A673 (cell line): ENCODE data around the gene LRRC2. TPM values are rescaled to one million over a fixed set of nuclear protein-coding genes. Genes with fewer than 3 reads are reported as not detected.

Experiments used
- BruUV-seq: library from RNA; stranded (reverse); fragments of 400-500 nt; replicated peaks from 2 replicates; lab custom pipeline; 2021; lab: Mats Ljungman, UMichigan
- CTCF ChIA-PET: fragments of 300-600 bp; sonication (Branson Sonifier 250); formaldehyde crosslinking; loops from one replicate; lab custom pipeline; 2022; ENCODE audit warnings: antibody characterized with exemption; lab: Charles Lee
- POLR2A ChIA-PET: fragments of 300-600 bp; sonication (Branson Sonifier 250); formaldehyde crosslinking; loops from one replicate; lab custom pipeline; 2022; ENCODE audit warnings: antibody characterized with exemption; ENCODE audit not compliant: low non-redundant PET; lab: Charles Lee
- DNase-seq: peaks from one replicate; pipeline ENCODE4 v3.0.0-alpha.2; 2015; ENCODE audit warnings: low spot score
- H3K27ac ChIP-seq: fragments of 200-600 bp; sonication (generic); 2 replicates; pipeline ENCODE4 v1.5.1; 2016; ENCODE audit warnings: mixed run types, low read depth, mild to moderate bottlenecking, mixed read lengths, antibody characterized with exemption, low read length; ENCODE audit not compliant: poor library complexity, severe bottlenecking
- H3K27me3 ChIP-seq: fragments of 200-600 bp; sonication (generic); replicated peaks from 2 replicates; pipeline ENCODE4 v1.6.1; 2017; ENCODE audit warnings: mixed run types, low read depth, mild to moderate bottlenecking, mixed read lengths, antibody characterized with exemption, low read length; ENCODE audit not compliant: insufficient read depth, poor library complexity
- H3K36me3 ChIP-seq: fragments of 200-600 bp; sonication (generic); 2 replicates; pipeline ENCODE4 v1.6.1; 2016; ENCODE audit warnings: mixed run types, mild to moderate bottlenecking, mixed read lengths, antibody characterized with exemption, low read length; ENCODE audit not compliant: insufficient read depth, poor library complexity, severe bottlenecking
- H3K4me1 ChIP-seq: fragments of 200-600 bp; sonication (generic); 2 replicates; pipeline ENCODE4 v1.6.1; 2017; ENCODE audit warnings: mixed run types, mild to moderate bottlenecking, mixed read lengths, antibody characterized with exemption, low read length; ENCODE audit not compliant: insufficient read depth, poor library complexity, severe bottlenecking
- H3K4me3 ChIP-seq: fragments of 200-600 bp; sonication (generic); 2 replicates; pipeline ENCODE4 v1.5.1; 2016; ENCODE audit warnings: low read depth, mixed run types, mild to moderate bottlenecking, mixed read lengths, low read length; ENCODE audit not compliant: poor library complexity, severe bottlenecking
- H3K9me3 ChIP-seq: fragments of 200-600 bp; sonication (generic); 2 replicates; pipeline ENCODE4 v1.6.1; 2016; ENCODE audit warnings: mixed run types, low read depth, mild to moderate bottlenecking, mixed read lengths, antibody characterized with exemption, low read length; ENCODE audit not compliant: poor library complexity, severe bottlenecking
- EZH2 ChIP-seq: fragments of 200-600 bp; sonication (generic); IDR thresholded peaks from 2 replicates; pipeline ENCODE4 v1.6.1; 2017; ENCODE audit warnings: borderline replicate concordance, low read depth, mild to moderate bottlenecking, mixed read lengths, antibody characterized with exemption, low read length; ENCODE audit not compliant: poor library complexity, severe bottlenecking
- intact Hi-C: fragments of 100-400 bp; cut with micrococcal nuclease; formaldehyde crosslinking; loops from one replicate; pipeline ENCODE4 v1.10.0; 2022; ENCODE audit not compliant: unreplicated experiment
- total RNA-seq: library from RNA; stranded (reverse); gene quantifications from 2 replicates; pipeline ENCODE4 v1.2.3, GENCODE V29; 2021
- TF ChIP-seq, protein P1 (sequence below): fragments of 300-800, 200-600 bp; sonication (generic); conservative IDR thresholded peaks from 2 replicates; pipeline ENCODE4 v1.5.1; 2017; ENCODE audit warnings: low read depth, mild to moderate bottlenecking, antibody characterized with exemption, low read length, moderate library complexity, mixed read lengths

The LRRC2 gene
- total RNA-seq, 1 experiment from 2014 or later, result 0.28 TPM

DNA sequence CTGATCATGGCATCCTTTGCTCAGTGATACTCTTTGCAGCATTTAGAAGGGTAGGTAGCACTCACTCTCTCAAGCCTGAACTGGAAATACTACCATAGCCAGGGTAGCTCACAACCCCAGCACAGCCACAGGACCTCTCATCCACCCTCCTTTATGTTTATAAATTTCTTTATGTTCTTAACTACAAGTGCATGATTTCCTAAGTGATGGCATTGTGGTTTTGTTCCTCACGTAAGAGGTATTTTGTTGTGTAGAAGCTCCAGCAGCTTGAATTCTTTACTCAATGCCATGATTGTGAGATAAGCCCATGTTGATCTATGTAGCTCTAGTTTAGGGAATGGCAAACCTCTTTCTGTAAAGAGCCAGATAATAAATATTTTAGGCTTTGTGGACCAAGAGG is 76.2 kb downstream of the LRRC2 start:
- Histone ChIP-seq H3K36me3 (no peaks in the 10 kb centered on the region), H3K9me3 (no peaks in the 10 kb centered on the region), H3K4me3 (no peak overlapping the region), H3K27me3 (no peaks in the 10 kb centered on the region), H3K27ac (no peak overlapping the region), H3K4me1 (no peaks in the 10 kb centered on the region)
- TF ChIP-seq EZH2, result no peak
- TF ChIP-seq, protein P1, sequence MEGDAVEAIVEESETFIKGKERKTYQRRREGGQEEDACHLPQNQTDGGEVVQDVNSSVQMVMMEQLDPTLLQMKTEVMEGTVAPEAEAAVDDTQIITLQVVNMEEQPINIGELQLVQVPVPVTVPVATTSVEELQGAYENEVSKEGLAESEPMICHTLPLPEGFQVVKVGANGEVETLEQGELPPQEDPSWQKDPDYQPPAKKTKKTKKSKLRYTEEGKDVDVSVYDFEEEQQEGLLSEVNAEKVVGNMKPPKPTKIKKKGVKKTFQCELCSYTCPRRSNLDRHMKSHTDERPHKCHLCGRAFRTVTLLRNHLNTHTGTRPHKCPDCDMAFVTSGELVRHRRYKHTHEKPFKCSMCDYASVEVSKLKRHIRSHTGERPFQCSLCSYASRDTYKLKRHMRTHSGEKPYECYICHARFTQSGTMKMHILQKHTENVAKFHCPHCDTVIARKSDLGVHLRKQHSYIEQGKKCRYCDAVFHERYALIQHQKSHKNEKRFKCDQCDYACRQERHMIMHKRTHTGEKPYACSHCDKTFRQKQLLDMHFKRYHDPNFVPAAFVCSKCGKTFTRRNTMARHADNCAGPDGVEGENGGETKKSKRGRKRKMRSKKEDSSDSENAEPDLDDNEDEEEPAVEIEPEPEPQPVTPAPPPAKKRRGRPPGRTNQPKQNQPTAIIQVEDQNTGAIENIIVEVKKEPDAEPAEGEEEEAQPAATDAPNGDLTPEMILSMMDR, result no peak
- intact Hi-C loops, result loop anchor here (2.0 to 5.0 kb wide), 2 partner anchors 67 to 141 kb away; no protein-coding TSS in a partner anchor
- no TSS peak for BruUV-seq
- ChIA-PET CTCF (interaction anchor here (0.9 to 2.3 kb wide), 3 partner anchors 9 to 140 kb away, joined by 3 to 31 read pairs (median 17); no protein-coding TSS in a partner anchor), POLR2A (no interaction called here)
- no peak for DNase-seq

DNA sequence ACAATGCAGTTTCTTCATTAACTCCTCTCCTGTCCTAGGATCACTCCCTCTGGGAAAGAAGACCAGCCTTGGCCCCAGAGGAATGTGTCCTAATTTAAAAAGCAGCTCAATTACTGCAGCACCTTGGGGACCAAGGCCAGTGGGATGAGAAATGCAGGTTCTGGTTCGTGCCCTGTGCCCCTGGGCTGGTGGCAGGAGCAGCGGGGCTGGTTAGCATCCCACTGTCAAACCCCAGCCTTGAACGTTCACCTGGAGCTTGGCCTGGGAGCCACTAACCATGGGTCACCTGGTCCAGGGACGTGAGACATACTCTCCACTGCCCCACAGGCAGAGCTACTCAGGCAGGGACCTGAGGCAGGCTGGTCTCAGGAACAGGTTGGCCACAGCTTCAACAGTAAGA is 76.7 kb downstream of the LRRC2 start:
- no peak for TF ChIP-seq EZH2
- TF ChIP-seq, protein P1, result no peak
- BruUV-seq, result no TSS peak
- no peaks in the 10 kb centered on the region for H3K36me3 ChIP-seq
- DNase-seq, result no peak
- no peaks in the 10 kb centered on the region for H3K27me3 ChIP-seq
- H3K27ac ChIP-seq, result no peak overlapping the region
- CTCF ChIA-PET, result interaction anchor here (0.9 to 2.3 kb wide), 4 partner anchors 9 to 140 kb away, joined by 3 to 31 read pairs (median 10); no protein-coding TSS in a partner anchor
- H3K9me3 ChIP-seq, result no peaks in the 10 kb centered on the region
- no peak overlapping the region for H3K4me3 ChIP-seq
- intact Hi-C loops, result loop anchor here (2.0 to 5.0 kb wide), 2 partner anchors 68 to 141 kb away; no protein-coding TSS in a partner anchor
- POLR2A ChIA-PET, result no interaction called here
- no peaks in the 10 kb centered on the region for H3K4me1 ChIP-seq

DNA sequence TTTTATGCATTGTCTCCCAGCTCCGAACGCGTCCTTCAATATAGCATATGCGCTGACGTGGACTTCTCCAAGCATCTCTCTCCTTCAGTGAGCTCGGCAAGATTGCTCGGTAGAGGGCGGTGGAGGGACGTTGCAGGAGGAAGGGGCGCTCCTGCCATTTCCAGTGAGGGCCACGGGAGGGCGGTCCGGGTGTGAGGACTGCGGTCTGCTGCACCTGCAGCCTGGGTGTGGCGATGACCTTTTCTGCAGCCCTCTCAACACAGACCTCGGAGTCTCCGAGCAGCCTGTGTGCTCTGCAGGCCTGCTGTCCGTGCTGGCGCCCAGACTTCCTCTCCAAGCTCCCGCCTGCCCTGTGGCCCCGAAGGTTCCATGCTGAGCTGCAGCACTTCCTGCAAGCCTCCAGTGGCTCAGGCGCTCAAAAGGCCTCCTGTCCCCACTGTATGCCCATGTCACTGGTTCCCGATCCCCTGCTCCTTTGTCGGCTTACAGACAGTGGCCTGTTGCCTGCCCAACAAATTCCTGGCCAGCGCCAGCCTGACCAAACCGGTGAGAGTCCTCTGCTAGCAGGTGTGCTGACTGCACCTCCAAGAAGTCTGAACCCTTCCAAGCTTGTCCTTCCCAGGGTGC is 77.3 kb downstream of the LRRC2 start:
- BruUV-seq, result no TSS peak
- no peaks in the 10 kb centered on the region for H3K36me3 ChIP-seq
- intact Hi-C loops, result loop anchor here (2.0 to 5.0 kb wide), 2 partner anchors 68 to 142 kb away; no protein-coding TSS in a partner anchor
- TF ChIP-seq, protein P1, result peak; percentile 88
- no peak for TF ChIP-seq EZH2
- no peaks in the 10 kb centered on the region for H3K9me3 ChIP-seq
- no peaks in the 10 kb centered on the region for H3K27me3 ChIP-seq
- no peak overlapping the region for H3K27ac ChIP-seq
- DNase-seq, result peak; percentile 85
- no peak overlapping the region for H3K4me3 ChIP-seq
- ChIA-PET CTCF (interaction anchor here (0.6 to 2.3 kb wide), 5 partner anchors 10 to 141 kb away, joined by 3 to 31 read pairs (median 5); no protein-coding TSS in a partner anchor), POLR2A (no interaction called here)
- no peaks in the 10 kb centered on the region for H3K4me1 ChIP-seq
